Transverse colon (tissue), 4 donors: ENCODE measurements around the gene ANKS1A. TPM values are rescaled to one million over a fixed set of nuclear protein-coding genes. Genes with fewer than 3 reads are reported as not detected.
A peak's percentile ranks its signal among the peaks of the same experiment; 100 is the strongest.
"Not testable (repeated sequence)": the region's sequence is repeated elsewhere in the genome, so short reads cannot be mapped to it uniquely, and the experiment has no call there.

Source experiments
- DNase-seq: peaks from one replicate; pipeline ENCODE4 v3.0.0-alpha.2; 2019
- H3K27ac ChIP-seq, 4 donors: fragments of 200-600 bp; sonication (generic); 2 replicates each; pipeline ENCODE4 v1.5.1; 2016 to 2018; ENCODE audit warnings: inconsistent platforms in 4 of 4
- H3K27me3 ChIP-seq: fragments of 200-600 bp; sonication (generic); 2 replicates; pipeline ENCODE4 v1.5.1; 2017; ENCODE audit warnings: inconsistent platforms
- H3K36me3 ChIP-seq, 4 donors: fragments of 200-600 bp; sonication (generic); 2 replicates each; pipeline ENCODE4 v1.5.1; 2017 to 2019; ENCODE audit warnings: inconsistent platforms in 4 of 4
- H3K4me1 ChIP-seq, 4 donors: fragments of 200-600 bp; sonication (generic); 2 replicates each; pipeline ENCODE4 v1.5.1; 2017 to 2020; ENCODE audit warnings: inconsistent platforms in 4 of 4
- H3K4me3 ChIP-seq, 4 donors: fragments of 200-600 bp; sonication (generic); 1 replicate in 1 of 4; 2 replicates in 3 of 4; pipeline versions ENCODE4 v1.5.1 to v1.6.1; 2017 to 2019; ENCODE audit warnings: inconsistent platforms in 4 of 4
- H3K9me3 ChIP-seq, 2 donors: fragments of 200-600 bp; sonication (generic); 2 replicates each; pipeline ENCODE4 v1.5.1; 2017 to 2019; ENCODE audit warnings: inconsistent platforms in 2 of 2
- CTCF ChIP-seq, 5 experiments: fragments of 200-600 bp in 3 of 5; fragments of 450-650 bp in 2 of 5; sonication (generic) in 3 of 5; IDR thresholded peaks; 1 replicate in 2 of 5; 2 replicates in 3 of 5; pipeline ENCODE4 v1.5.1; 2016 to 2017; ENCODE audit warnings: antibody characterized with exemption in 5 of 5, inconsistent platforms in 3 of 5, mild to moderate bottlenecking in 2 of 5, moderate library complexity in 1 of 5
- EP300 ChIP-seq: sonication (generic); formaldehyde crosslinking; IDR thresholded peaks from one replicate; pipeline ENCODE4 v1.6.1; 2017; ENCODE audit warnings: antibody characterized with exemption, low read depth
- POLR2A ChIP-seq: fragments of 450-650 bp; IDR thresholded peaks from one replicate; pipeline ENCODE4 v1.6.1; 2016; ENCODE audit warnings: antibody characterized with exemption, mild to moderate bottlenecking, moderate library complexity
- POLR2AphosphoS5 ChIP-seq, 3 donors: sonication (generic); formaldehyde crosslinking; IDR thresholded peaks; one replicate each; pipeline ENCODE4 v1.6.1; 2016; ENCODE audit warnings: antibody characterized with exemption in 3 of 3
- WGBS, 2 donors: methylation state at CpG; one replicate each; pipeline ENCODE4 v1.1.5; 2018; ENCODE audit warnings: low coverage in 1 of 2; 5-methylcytosine and 5-hydroxymethylcytosine counted together
- in situ Hi-C, 4 donors: fragments of 200-750 bp; cut with MboI; loops; one replicate each; pipeline versions ENCODE4 v1.15.0 to v1.15.1; 2017; ENCODE audit warnings: low sequenced_read_pairs in 3 of 4, low pct_ligation_motif_present in 1 of 4, low pct_unique_long_range_greater_than_20kb in 1 of 4
- intact Hi-C: fragments of 100-400 bp; cut with DNase I; formaldehyde crosslinking; loops from one replicate; pipeline ENCODE4 v1.15.1; 2023; ENCODE audit warnings: low total_unique reads
- total RNA-seq, 4 donors: library from RNA; depleted of rRNA; stranded (reverse); fragments of >200 nt; gene quantifications; one replicate each; pipeline ENCODE4 v1.1.0, GENCODE V29; 2016

Gene ANKS1A
- total RNA-seq, 4 donors from 2014 or later = 37.5 to 44.0 (median 38.9) TPM

- intact Hi-C loops = no loop called here
- Histone ChIP-seq H3K36me3 (no peaks in the 10 kb centered on the region), H3K4me3 (no peak overlapping the region), H3K4me1 (peaks cover 0 to 16% (median 7%) of the 10 kb centered on the region in 4 donors), H3K27ac (no peak overlapping the region), H3K9me3 (no peaks in the 10 kb centered on the region), H3K27me3 (no peaks in the 10 kb centered on the region)
- DNase-seq = no peak
- 91 to 96% methylated on average over 5 of the region's 5 CpGs for WGBS, 2 donors
- in situ Hi-C loops = no loop called here
- no peak for TF ChIP-seq EP300
- TF ChIP-seq POLR2AphosphoS5 (IDR thresholded peaks at IDR 0.05) = no peak
- TF ChIP-seq POLR2A = no peak
- no peak for TF ChIP-seq CTCF (IDR thresholded peaks at IDR 0.05)
Measured at GRCh38 chr6:35099116-35099515, 210.1 kb downstream of the ANKS1A start.

GRCh38 chr6:35105078-35105477, 216.0 kb downstream of the ANKS1A start:
- no peaks in the 10 kb centered on the region for H3K27me3 ChIP-seq
- H3K36me3 ChIP-seq = no peaks in the 10 kb centered on the region
- no peak overlapping the region for H3K27ac ChIP-seq
- H3K4me3 ChIP-seq = no peak overlapping the region
- H3K4me1 ChIP-seq = peaks cover 0 to 10% (median 3%) of the 10 kb centered on the region in 4 donors
- H3K9me3 ChIP-seq = no peaks in the 10 kb centered on the region
- 90 to 96% methylated on average over 3 of the region's 3 CpGs for WGBS, 2 donors
- TF ChIP-seq POLR2AphosphoS5 (IDR thresholded peaks at IDR 0.05) (no peak), POLR2A (no peak), CTCF (IDR thresholded peaks at IDR 0.05) (no peak), EP300 (no peak)
- in situ Hi-C loops = no loop called here
- intact Hi-C loops = no loop called here
- no peak for DNase-seq

GRCh38 chr6:35106061-35106460, 217.0 kb downstream of the ANKS1A start:
- H3K4me1 ChIP-seq, H3K27ac ChIP-seq, H3K27me3 ChIP-seq, DNase-seq, H3K4me3 ChIP-seq, H3K36me3 ChIP-seq, intact Hi-C loops, H3K9me3 ChIP-seq, in situ Hi-C loops: not testable (repeated sequence)
- WGBS, 2 donors = 83 to 90% methylated on average over 1 to 6 of the region's 6 CpGs

GRCh38 chr6:35107208-35107607, 218.2 kb downstream of the ANKS1A start:
- H3K4me3 ChIP-seq, DNase-seq, in situ Hi-C loops, H3K4me1 ChIP-seq, intact Hi-C loops, H3K9me3 ChIP-seq, H3K27me3 ChIP-seq, H3K36me3 ChIP-seq: not testable (repeated sequence)
- 77 to 82% methylated on average over 1 to 8 of the region's 8 CpGs for WGBS, 2 donors
- H3K27ac ChIP-seq = peak overlapping the region in 2 of 4 donors; percentile 32 to 77

- H3K36me3 ChIP-seq, in situ Hi-C loops, intact Hi-C loops, H3K27me3 ChIP-seq, H3K9me3 ChIP-seq, H3K4me1 ChIP-seq, H3K4me3 ChIP-seq: not testable (repeated sequence)
- peak; percentile 78 for DNase-seq
- H3K27ac ChIP-seq = peak overlapping the region; percentile 30 to 77 (median 66)
- WGBS, 2 donors = 33 to 52% methylated on average over 5 of the region's 5 CpGs
- TF ChIP-seq POLR2AphosphoS5 (IDR thresholded peaks at IDR 0.05) = peak in 2 of 3 donors; percentile 39 to 47
Measured at GRCh38 chr6:35107761-35108160, 218.7 kb downstream of the ANKS1A start.

GRCh38 chr6:35108309-35108885, 219.3 kb downstream of the ANKS1A start:
- Histone ChIP-seq H3K4me1 (peaks cover 0 to 10% (median 3%) of the 10 kb centered on the region in 4 donors), H3K27me3 (no peaks in the 10 kb centered on the region), H3K36me3 (no peaks in the 10 kb centered on the region), H3K4me3 (no peak overlapping the region), H3K27ac (peak overlapping the region; percentile 30 to 77 (median 66)), H3K9me3 (peaks cover 0 to 5% of the 10 kb centered on the region in 2 donors)
- DNase-seq = no peak
- 43 to 65% methylated on average over 2 of the region's 2 CpGs for WGBS, 2 donors
- TF ChIP-seq CTCF (IDR thresholded peaks at IDR 0.05) (no peak), EP300 (no peak), POLR2AphosphoS5 (IDR thresholded peaks at IDR 0.05) (no peak), POLR2A (no peak)
- in situ Hi-C loops = no loop called here
- intact Hi-C loops = no loop called here
